Measurements from ENCODE around the gene VAV3.
"Not testable (repeated sequence)": the region's sequence is repeated elsewhere in the genome, so short reads cannot be mapped to it uniquely, and the experiment has no call there.

VAV3 gene

GRCh38 chr1:107965110-107965991 is at the start of gene VAV3:
Gene VAV3 (minus strand): TSS chr1:107965180. CDS start chr1:107964869, 311 bp downstream.
- peak in 1 of 3 donors; percentile 54 for DNase-seq (ENCODE audit: low read depth in 3 of 3, low spot score in 1 of 3)

GRCh38 chr1:108012553-108012952 is 47.6 kb upstream of the VAV3 start:
- no peak for DNase-seq (ENCODE audit: low read depth in 3 of 3, low spot score in 1 of 3)

GRCh38 chr1:108011295-108011694 is 46.3 kb upstream of the VAV3 start:
- DNase-seq (ENCODE audit: low read depth in 3 of 3, low spot score in 1 of 3): no peak

GRCh38 chr1:108010581-108010980 is 45.6 kb upstream of the VAV3 start:
- no peak for DNase-seq (ENCODE audit: low read depth in 3 of 3, low spot score in 1 of 3)

- DNase-seq (ENCODE audit: low read depth in 3 of 3, low spot score in 1 of 3): no peak
These were observed 44.7 kb upstream of the VAV3 start for GRCh38 chr1:108009603-108010195.

GRCh38 chr1:108007531-108007930 is 42.6 kb upstream of the VAV3 start:
- DNase-seq (ENCODE audit: low read depth in 3 of 3, low spot score in 1 of 3): no peak

- DNase-seq (ENCODE audit: low read depth in 3 of 3, low spot score in 1 of 3): no peak
These were observed 42.1 kb upstream of the VAV3 start for GRCh38 chr1:108007070-108007469.

- DNase-seq (ENCODE audit: low read depth in 3 of 3, low spot score in 1 of 3): not testable (repeated sequence)
These were observed 39.9 kb upstream of the VAV3 start for GRCh38 chr1:108004919-108005318.

- DNase-seq (ENCODE audit: low read depth in 3 of 3, low spot score in 1 of 3): no peak
These were observed 35.7 kb upstream of the VAV3 start for GRCh38 chr1:108000620-108001111.

- no peak for DNase-seq (ENCODE audit: low read depth in 3 of 3, low spot score in 1 of 3)
These were observed 35.2 kb upstream of the VAV3 start for GRCh38 chr1:108000184-108000583.

GRCh38 chr1:107997866-107998265 is 32.9 kb upstream of the VAV3 start:
- no peak for DNase-seq (ENCODE audit: low read depth in 3 of 3, low spot score in 1 of 3)

- no peak for DNase-seq (ENCODE audit: low read depth in 3 of 3, low spot score in 1 of 3)
These were observed 28.9 kb upstream of the VAV3 start for GRCh38 chr1:107993920-107994319.

- no peak for DNase-seq (ENCODE audit: low read depth in 3 of 3, low spot score in 1 of 3)
These were observed 27.4 kb upstream of the VAV3 start for GRCh38 chr1:107992347-107992746.

- no peak for DNase-seq (ENCODE audit: low read depth in 3 of 3, low spot score in 1 of 3)
These were observed 26.5 kb upstream of the VAV3 start for GRCh38 chr1:107991371-107992066.

- no peak for DNase-seq (ENCODE audit: low read depth in 3 of 3, low spot score in 1 of 3)
These were observed 25.6 kb upstream of the VAV3 start for GRCh38 chr1:107990606-107991005.

GRCh38 chr1:107981277-107981676 is 16.3 kb upstream of the VAV3 start:
- DNase-seq (ENCODE audit: low read depth in 3 of 3, low spot score in 1 of 3): no peak

- no peak for DNase-seq (ENCODE audit: low read depth in 3 of 3, low spot score in 1 of 3)
These were observed 14.9 kb upstream of the VAV3 start for GRCh38 chr1:107979926-107980325.

GRCh38 chr1:107979088-107979487 is 14.1 kb upstream of the VAV3 start:
- DNase-seq (ENCODE audit: low read depth in 3 of 3, low spot score in 1 of 3): no peak

- no peak for DNase-seq (ENCODE audit: low read depth in 3 of 3, low spot score in 1 of 3)
These were observed 11.9 kb upstream of the VAV3 start for GRCh38 chr1:107976836-107977235.

- DNase-seq (ENCODE audit: low read depth in 3 of 3, low spot score in 1 of 3): no peak
These were observed 11.5 kb upstream of the VAV3 start for GRCh38 chr1:107976431-107976830.

- DNase-seq (ENCODE audit: low read depth in 3 of 3, low spot score in 1 of 3): no peak
These were observed 10.9 kb upstream of the VAV3 start for GRCh38 chr1:107975851-107976250.

- DNase-seq (ENCODE audit: low read depth in 3 of 3, low spot score in 1 of 3): no peak
These were observed 9.1 kb upstream of the VAV3 start for GRCh38 chr1:107974090-107974489.
